Measurements from ENCODE around the gene SLC39A9.

SLC39A9 gene, protein sequence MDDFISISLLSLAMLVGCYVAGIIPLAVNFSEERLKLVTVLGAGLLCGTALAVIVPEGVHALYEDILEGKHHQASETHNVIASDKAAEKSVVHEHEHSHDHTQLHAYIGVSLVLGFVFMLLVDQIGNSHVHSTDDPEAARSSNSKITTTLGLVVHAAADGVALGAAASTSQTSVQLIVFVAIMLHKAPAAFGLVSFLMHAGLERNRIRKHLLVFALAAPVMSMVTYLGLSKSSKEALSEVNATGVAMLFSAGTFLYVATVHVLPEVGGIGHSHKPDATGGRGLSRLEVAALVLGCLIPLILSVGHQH

DNA sequence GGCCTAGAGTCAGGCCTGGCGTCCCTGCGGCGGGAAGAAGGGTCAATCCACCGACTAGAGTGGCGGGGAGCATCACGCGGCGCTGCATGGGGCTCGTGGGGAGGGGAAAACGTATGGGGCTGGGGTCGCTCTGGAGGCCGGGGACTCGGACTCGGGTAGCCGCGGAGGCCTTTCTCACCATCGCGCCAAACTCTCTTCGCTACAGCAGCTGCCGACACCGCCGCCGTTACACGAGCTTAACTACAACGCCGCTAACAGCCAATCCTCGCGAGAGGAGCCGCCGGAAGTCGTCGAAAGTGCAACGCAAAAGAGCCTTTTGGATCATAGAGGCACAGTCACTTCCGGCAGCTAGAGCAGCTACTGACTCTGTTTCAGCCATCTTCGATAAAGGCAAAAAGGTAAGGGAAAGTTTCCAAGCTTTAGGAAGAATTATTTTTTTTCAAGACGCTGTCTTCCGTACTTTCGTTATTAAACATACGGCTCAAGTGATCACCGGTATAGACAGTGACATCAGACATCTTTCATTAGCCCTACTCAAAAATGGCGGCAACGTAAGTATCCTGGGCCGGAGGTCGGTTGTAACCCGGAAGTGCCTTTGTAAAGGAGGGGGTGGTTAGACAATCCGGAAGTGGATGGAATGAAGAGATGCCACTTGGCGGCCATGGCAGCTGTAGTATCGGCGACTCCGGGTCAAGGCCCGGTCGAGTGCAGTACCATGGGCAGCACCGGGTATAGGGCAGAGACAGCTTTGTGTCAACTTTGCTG lies at the start of gene SLC39A9, which contains the start of gene ERH:
TSS of gene SLC39A9 (plus strand) at position 640 of the 765 bp plus-strand sequence. CDS start 678 bp downstream, outside the sequence.
TSS of gene ERH (minus strand) at position 247 of the 765 bp plus-strand sequence. CDS start at position 181, 66 bp downstream.
- TF ChIP-seq, protein P1, sequence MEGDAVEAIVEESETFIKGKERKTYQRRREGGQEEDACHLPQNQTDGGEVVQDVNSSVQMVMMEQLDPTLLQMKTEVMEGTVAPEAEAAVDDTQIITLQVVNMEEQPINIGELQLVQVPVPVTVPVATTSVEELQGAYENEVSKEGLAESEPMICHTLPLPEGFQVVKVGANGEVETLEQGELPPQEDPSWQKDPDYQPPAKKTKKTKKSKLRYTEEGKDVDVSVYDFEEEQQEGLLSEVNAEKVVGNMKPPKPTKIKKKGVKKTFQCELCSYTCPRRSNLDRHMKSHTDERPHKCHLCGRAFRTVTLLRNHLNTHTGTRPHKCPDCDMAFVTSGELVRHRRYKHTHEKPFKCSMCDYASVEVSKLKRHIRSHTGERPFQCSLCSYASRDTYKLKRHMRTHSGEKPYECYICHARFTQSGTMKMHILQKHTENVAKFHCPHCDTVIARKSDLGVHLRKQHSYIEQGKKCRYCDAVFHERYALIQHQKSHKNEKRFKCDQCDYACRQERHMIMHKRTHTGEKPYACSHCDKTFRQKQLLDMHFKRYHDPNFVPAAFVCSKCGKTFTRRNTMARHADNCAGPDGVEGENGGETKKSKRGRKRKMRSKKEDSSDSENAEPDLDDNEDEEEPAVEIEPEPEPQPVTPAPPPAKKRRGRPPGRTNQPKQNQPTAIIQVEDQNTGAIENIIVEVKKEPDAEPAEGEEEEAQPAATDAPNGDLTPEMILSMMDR (IDR thresholded peaks at IDR 0.05; ENCODE audit: extremely low read depth, missing control alignments), result no peak
- DNase-seq (ENCODE audit: low spot score), result peak; percentile 89

DNA sequence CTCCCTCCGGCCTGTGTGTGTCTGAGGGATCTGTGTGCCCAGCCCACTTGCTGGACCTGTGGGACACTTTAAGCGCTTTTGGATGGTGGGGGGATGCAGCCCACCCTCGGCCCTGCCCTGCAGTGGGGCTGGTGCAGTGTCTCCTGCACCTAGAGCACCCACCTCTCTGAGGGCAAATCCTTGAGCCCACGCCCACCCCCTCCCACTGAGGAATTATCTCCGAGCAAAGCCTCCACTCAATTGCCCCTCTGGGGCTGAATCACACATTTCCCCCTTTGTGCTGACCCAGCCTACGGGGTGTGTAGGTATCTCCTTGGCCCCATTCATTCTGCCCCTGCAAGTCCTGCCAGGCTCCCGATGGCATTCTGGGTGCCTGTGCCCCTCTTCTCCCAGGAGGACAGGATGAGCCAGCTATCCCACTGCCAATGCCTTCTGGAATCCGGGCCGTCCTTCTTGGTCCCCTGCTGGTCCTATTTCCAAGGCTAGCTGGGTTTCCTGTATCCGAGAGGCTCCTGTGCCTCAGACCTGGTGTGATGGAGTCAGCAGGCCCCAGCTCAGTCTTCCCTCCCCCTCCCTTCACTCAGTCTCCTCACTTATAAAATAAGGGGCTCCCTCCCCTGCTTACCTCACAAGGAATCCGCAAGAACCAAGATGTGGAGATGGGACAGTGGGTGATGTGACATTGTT lies 49.3 kb upstream of the SLC39A9 start:
- TF ChIP-seq, protein P1 (IDR thresholded peaks at IDR 0.05; ENCODE audit: extremely low read depth, missing control alignments), result no peak
- no peak for DNase-seq (ENCODE audit: low spot score)

DNA sequence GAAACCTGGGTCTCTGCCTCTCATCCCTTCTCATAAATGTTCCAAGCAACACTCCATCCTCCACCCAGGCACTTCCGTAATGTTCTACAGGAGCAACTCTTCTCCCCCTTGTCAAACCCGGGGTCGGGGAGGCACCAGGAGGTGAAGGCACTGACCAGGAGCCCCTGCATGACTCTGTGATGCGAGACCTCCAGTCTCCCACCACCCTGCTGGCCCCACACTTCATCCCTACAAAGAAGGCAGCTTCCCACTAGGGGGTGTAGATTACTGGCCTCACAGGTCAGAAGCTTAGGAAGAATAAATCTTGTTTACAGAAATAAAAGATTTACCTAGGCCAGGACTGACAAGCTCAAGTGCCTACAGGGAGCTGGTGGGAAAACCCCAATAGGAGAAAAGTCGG lies 47.6 kb upstream of the SLC39A9 start:
- DNase-seq (ENCODE audit: low spot score), result no peak
- TF ChIP-seq, protein P1 (IDR thresholded peaks at IDR 0.05; ENCODE audit: extremely low read depth, missing control alignments), result no peak

DNA sequence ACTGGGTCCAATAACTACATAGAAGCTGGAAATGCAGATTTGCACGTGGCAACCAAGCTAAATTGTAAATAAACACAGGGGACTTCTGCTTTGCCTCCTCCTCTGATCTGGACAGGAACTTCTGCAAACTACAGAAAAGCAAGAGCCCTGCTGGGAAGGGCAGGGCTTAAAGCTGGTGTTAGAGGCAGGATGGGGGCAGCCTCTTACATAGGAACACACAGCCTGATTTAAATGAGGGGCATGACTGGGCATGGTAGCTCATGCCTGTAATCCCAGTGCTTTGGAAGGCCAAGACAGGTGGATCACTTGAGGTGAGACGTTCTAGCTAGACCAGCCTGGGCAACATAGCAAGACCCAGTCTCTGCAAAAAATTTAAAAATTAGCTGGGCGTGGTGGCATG lies 47.1 kb upstream of the SLC39A9 start:
- DNase-seq (ENCODE audit: low spot score), result no peak
- TF ChIP-seq, protein P1 (IDR thresholded peaks at IDR 0.05; ENCODE audit: extremely low read depth, missing control alignments), result no peak

DNA sequence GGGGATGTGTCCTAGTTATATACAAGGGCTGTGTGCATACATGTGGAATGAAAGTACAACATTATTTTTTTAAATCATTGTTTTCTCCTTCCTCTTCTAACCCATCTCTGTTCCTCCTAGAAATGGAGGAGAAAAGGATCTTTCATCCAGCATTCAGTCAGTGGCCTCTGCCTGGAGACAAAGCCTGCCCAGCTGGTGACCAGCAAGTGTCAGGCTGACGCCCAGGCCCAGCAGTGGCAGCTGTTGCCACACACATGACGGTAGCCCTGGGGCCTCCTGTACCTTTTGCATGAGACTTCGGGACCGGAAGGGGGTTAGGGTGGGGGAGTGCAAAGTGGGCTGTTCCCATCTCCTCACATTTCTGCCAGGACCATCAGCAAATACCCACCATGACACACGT lies 46.6 kb upstream of the SLC39A9 start:
- no peak for DNase-seq (ENCODE audit: low spot score)
- TF ChIP-seq, protein P1 (IDR thresholded peaks at IDR 0.05; ENCODE audit: extremely low read depth, missing control alignments), result no peak

DNA sequence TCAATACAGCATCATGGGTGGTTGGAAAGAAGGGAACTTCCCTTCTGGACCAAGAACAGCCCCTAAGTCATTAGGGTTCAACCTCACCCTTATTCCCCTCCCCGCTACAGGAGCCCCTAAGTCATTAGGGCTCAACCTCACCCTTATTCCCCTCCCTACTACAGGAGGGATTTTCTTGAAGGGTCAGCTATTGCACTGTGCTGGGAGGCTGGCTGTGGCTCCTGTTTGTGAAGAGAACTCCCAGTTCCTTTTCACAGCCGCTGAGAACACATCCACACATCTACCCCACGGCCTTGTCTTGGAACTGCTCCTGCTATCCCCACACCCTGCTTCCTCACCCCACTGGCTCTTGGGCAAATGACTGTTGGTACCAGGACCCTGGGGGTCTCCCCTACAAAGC lies 45.3 kb upstream of the SLC39A9 start:
- DNase-seq (ENCODE audit: low spot score), result no peak
- TF ChIP-seq, protein P1 (IDR thresholded peaks at IDR 0.05; ENCODE audit: extremely low read depth, missing control alignments), result no peak

Data from GM20000 (cell line).